Measurements from ENCODE around the gene FSIP1. TPM values are rescaled to one million over a fixed set of nuclear protein-coding genes. Genes with fewer than 3 reads are reported as not detected.

FSIP1 gene
- total RNA-seq, 1 experiment from 2014 or later = 1.3 TPM

GRCh38 chr15:39616731-39617455 lies 165.7 kb downstream of the FSIP1 start:
- ChIA-PET POLR2A (no interaction called here), CTCF (no interaction called here)
- intact Hi-C loops (cut with micrococcal nuclease; ENCODE audit: unreplicated experiment) = no loop called here
- no peak for TF ChIP-seq CTCF (IDR thresholded peaks at IDR 0.05; ENCODE audit: insufficient read depth in 1 of 2, low read depth in 1 of 2, low read length in 1 of 2, severe bottlenecking in 1 of 2, unreplicated experiment in 1 of 2)
- H3K9me3 Mint-ChIP-seq (ENCODE audit: unreplicated experiment) = peaks cover 14% of the 10 kb centered on the region
- Histone ChIP-seq H3K4me3 (ENCODE audit: low read depth, low read length) (no peak overlapping the region), H3K27me3 (replicated peaks; ENCODE audit: control insufficient read depth, insufficient read depth, low read length) (no peaks in the 10 kb centered on the region), H3K4me1 (no peaks in the 10 kb centered on the region), H3K36me3 (ENCODE audit: control insufficient read depth, insufficient read depth, low read length) (no peaks in the 10 kb centered on the region), H3K9me3 (no peaks in the 10 kb centered on the region; the same call in 1 of the 2 replicates)
- no peak overlapping the region for H3K4me3 Mint-ChIP-seq (ENCODE audit: unreplicated experiment)
- H3K4me1 Mint-ChIP-seq (ENCODE audit: low read depth, unreplicated experiment) = no peaks in the 10 kb centered on the region
- H3K27ac Mint-ChIP-seq (ENCODE audit: unreplicated experiment) = no peak overlapping the region
- no TSS peak for BruUV-seq (replicated peaks)
- H3K36me3 Mint-ChIP-seq (ENCODE audit: insufficient read depth, unreplicated experiment) = no peaks in the 10 kb centered on the region
- no peaks in the 10 kb centered on the region for H3K27me3 Mint-ChIP-seq (ENCODE audit: insufficient read depth, unreplicated experiment)
- DNase-seq = no peak

- Histone ChIP-seq H3K4me1 (no peaks in the 10 kb centered on the region), H3K9me3 (no peaks in the 10 kb centered on the region; the same call in 1 of the 2 replicates), H3K36me3 (ENCODE audit: control insufficient read depth, insufficient read depth, low read length) (no peaks in the 10 kb centered on the region), H3K4me3 (ENCODE audit: low read depth, low read length) (no peak overlapping the region), H3K27me3 (replicated peaks; ENCODE audit: control insufficient read depth, insufficient read depth, low read length) (no peaks in the 10 kb centered on the region)
- ChIA-PET CTCF (no interaction called here), POLR2A (no interaction called here)
- intact Hi-C loops (cut with micrococcal nuclease; ENCODE audit: unreplicated experiment) = no loop called here
- no TSS peak for BruUV-seq (replicated peaks)
- Mint-ChIP-seq H3K27ac (ENCODE audit: unreplicated experiment) (no peak overlapping the region), H3K27me3 (ENCODE audit: insufficient read depth, unreplicated experiment) (no peaks in the 10 kb centered on the region), H3K9me3 (ENCODE audit: unreplicated experiment) (peaks cover 28% of the 10 kb centered on the region), H3K36me3 (ENCODE audit: insufficient read depth, unreplicated experiment) (no peaks in the 10 kb centered on the region), H3K4me3 (ENCODE audit: unreplicated experiment) (no peak overlapping the region), H3K4me1 (ENCODE audit: low read depth, unreplicated experiment) (no peaks in the 10 kb centered on the region)
- no peak for DNase-seq
- no peak for TF ChIP-seq CTCF (IDR thresholded peaks at IDR 0.05; ENCODE audit: insufficient read depth in 1 of 2, low read depth in 1 of 2, low read length in 1 of 2, severe bottlenecking in 1 of 2, unreplicated experiment in 1 of 2)
Measured at GRCh38 chr15:39613861-39614260, 168.8 kb downstream of the FSIP1 start.

GRCh38 chr15:39613271-39613670 lies 169.4 kb downstream of the FSIP1 start:
- no peaks in the 10 kb centered on the region for H3K27me3 Mint-ChIP-seq (ENCODE audit: insufficient read depth, unreplicated experiment)
- ChIA-PET POLR2A (no interaction called here), CTCF (no interaction called here)
- peaks cover 28% of the 10 kb centered on the region for H3K9me3 Mint-ChIP-seq (ENCODE audit: unreplicated experiment)
- H3K4me1 Mint-ChIP-seq (ENCODE audit: low read depth, unreplicated experiment) = no peaks in the 10 kb centered on the region
- Histone ChIP-seq H3K9me3 (no peaks in the 10 kb centered on the region; the same call in 1 of the 2 replicates), H3K4me1 (no peaks in the 10 kb centered on the region), H3K27me3 (replicated peaks; ENCODE audit: control insufficient read depth, insufficient read depth, low read length) (no peaks in the 10 kb centered on the region), H3K4me3 (ENCODE audit: low read depth, low read length) (no peak overlapping the region), H3K36me3 (ENCODE audit: control insufficient read depth, insufficient read depth, low read length) (no peaks in the 10 kb centered on the region)
- H3K36me3 Mint-ChIP-seq (ENCODE audit: insufficient read depth, unreplicated experiment) = no peaks in the 10 kb centered on the region
- no peak overlapping the region for H3K4me3 Mint-ChIP-seq (ENCODE audit: unreplicated experiment)
- H3K27ac Mint-ChIP-seq (ENCODE audit: unreplicated experiment) = no peak overlapping the region
- intact Hi-C loops (cut with micrococcal nuclease; ENCODE audit: unreplicated experiment) = no loop called here
- no TSS peak for BruUV-seq (replicated peaks)
- TF ChIP-seq CTCF (IDR thresholded peaks at IDR 0.05; ENCODE audit: insufficient read depth in 1 of 2, low read depth in 1 of 2, low read length in 1 of 2, severe bottlenecking in 1 of 2, unreplicated experiment in 1 of 2) = no peak
- no peak for DNase-seq

All from Caco-2 (cell line).